NCI-H1694 (cell line): ENCODE results near the gene GABRB3.

ENCODE experiments used
- DNase-seq: peaks from one replicate; lab custom pipeline; 2025; lab: John Stamatoyannopoulos, UW

GABRB3 gene

GRCh38 chr15:26676115-26676514 is 96.8 kb downstream of the GABRB3 start:
- DNase-seq = no peak

DNA sequence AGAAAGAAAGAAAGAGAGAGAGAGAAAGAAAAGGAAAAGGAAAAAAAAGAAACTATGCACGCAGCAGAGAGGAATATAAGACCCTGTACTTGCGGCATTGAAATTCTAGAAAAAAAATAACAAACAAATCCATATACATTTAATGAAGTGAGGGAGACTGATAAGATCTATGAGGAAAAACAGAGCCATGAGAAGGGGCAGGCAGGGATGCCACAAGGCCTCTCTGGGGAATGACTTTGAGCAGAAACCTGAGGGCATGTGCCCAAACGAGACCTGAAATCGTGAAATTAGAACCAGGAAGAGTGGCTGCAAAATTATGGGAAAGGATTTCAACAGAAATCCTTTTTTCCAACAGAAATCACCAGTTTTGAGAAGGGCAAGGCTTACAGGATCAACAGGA is 98.4 kb downstream of the GABRB3 start:
- DNase-seq = no peak

GRCh38 chr15:26673445-26673844 is 99.4 kb downstream of the GABRB3 start:
- DNase-seq = no peak

GRCh38 chr15:26670116-26670515 is 102.8 kb downstream of the GABRB3 start:
- no peak for DNase-seq

DNA sequence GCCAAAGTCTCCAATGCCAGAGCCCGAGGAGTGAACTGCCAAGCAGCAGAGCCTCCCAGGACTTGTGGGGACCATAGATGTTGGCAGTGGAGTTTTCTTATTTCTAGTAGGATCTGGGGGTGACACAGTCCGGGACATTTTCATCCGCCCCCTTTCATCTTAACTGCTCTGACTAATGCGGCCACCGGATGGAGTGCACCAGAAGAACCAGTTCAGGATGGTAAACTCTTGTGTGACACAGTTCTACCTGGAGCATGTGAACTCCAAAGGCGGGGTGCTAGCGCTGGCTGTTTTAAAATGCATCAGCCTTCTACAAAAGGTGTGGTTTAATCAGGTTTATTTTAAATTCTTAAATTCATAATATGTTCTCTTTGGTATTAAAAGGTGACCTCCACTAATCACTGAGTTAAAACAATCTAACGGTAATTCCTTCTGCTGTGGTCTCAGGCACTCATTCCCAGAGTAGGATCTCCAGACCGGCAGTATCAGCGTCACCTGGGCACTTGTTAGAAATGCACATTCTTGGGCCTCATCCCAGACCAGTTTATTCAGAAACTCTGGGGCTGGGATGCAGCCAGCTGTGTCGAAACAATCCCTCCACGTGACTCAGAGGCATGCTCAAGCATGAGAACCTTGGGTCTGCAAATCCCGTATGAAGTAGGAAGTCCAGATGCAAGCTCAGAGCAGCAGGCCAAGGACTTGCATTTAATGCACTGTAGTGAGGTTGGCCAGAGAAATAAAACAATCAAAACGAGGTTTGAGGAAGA is 105.5 kb downstream of the GABRB3 start:
- DNase-seq = no peak

DNA sequence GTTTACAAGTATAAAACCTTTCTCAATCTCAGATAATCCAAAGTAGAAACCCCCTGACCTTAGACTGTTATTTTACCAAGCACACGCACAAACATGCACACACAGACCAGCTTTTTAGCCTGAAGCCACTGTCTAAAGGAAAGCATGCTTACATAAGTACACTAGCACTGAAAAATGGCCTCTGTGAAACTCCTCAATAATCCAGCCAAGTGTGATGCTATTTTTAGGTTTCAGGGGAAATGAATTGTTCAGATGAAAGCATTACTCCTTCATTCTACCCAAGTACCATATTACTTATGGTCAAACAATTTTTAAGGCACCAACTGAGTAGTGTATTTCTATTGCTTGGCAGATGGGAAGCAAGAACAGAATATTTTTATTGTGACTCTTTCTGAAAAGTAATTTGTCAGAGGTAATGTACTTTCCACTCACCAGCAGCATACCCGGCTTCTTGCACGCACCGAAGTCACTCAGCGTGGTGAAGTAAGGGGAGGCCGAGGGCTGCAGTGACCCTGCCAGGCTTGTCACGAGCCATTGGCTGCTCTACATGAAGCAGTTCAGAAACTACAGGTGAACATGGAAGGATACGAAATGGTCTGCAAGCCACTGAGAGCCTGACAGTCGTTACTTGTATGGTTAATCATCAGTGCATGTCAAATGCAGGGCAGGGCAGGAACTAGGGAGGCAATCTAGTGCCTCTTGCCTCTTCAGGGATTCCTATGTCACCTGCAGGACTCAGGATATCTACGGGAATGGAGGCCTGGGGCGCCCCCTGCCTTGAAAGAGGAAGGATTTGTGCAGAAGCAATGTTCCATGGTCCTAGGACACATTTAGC is 106.7 kb downstream of the GABRB3 start:
- DNase-seq = no peak

GRCh38 chr15:26662283-26662682 is 110.6 kb downstream of the GABRB3 start:
- no peak for DNase-seq

DNA sequence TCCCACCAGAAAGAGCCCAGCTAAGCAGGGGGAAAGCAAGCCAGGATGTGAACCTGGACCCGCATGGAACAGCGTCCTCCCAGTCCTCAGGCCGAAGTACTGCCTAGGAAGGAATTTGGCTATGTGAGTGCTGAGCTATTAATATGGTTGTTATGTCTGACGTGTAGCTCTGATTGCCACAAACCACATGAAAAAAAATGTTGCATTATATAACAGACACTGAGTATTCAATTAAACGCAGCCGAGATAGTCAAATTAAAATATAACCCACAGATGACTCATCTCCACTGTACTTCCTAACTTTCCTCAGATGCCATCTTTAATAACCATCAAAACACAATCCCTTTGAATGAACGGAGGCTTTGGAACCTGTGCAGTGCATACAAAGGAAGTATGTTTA is 111.1 kb downstream of the GABRB3 start:
- DNase-seq = no peak

DNA sequence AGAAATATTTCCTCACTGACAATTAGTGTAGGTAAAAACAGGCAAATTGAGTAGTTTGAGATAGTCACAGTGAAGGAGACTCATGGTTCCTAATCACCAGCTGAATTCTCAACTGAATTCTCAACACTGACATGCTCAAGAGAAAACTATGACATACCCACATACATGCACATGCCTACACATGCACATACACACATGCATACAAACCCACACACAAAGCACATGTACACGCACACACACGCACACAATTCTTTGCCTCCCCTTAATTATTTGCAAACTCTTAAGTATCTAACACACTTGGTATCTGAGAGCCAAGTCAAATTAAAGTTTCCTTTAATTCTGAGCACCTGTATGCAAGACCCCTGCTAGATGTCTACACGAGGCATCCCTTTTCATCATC is 111.8 kb downstream of the GABRB3 start:
- no peak for DNase-seq

GRCh38 chr15:26660241-26660640 is 112.6 kb downstream of the GABRB3 start:
- DNase-seq = peak; percentile 84

DNA sequence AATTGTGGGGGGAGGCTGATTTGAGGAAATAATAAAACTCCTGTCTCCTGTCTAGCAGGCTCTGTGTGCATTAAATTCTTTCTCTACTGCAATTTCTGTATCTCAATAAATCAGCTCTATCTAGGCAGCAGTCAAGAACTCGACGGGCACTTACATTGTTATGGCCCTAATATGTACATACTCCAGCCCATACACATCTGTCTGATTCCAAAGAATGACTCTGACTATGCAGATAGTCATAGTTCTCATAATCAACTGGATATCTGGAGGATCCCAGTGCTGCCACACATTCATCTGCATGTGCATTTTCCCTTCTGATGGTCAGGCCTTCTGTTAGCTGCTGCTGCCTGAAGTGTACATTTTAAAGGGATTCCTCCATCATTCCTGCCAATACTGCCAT is 114.6 kb downstream of the GABRB3 start:
- DNase-seq = no peak

DNA sequence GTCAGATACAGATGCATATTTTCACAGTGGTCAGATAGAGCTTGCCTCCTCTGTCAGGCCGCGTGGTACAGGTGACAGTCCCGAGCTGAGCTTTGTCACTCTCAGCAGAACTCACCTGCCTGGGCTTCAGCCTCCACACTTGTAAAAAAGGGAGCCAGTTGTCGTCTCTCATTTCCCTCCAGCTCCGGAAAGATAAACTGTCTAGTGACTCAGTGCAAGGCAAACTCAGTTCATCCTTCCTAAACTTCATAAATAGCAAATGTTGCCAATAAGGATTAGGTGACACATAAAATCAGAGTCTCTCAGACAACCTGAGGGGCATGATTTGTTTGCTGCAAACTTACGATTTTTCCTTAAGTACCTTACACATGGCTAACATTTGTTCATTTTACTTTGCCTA is 116.8 kb downstream of the GABRB3 start:
- DNase-seq = no peak

- no peak for DNase-seq
Observed at GRCh38 chr15:26651909-26652308, 121.0 kb downstream of the GABRB3 start.

DNA sequence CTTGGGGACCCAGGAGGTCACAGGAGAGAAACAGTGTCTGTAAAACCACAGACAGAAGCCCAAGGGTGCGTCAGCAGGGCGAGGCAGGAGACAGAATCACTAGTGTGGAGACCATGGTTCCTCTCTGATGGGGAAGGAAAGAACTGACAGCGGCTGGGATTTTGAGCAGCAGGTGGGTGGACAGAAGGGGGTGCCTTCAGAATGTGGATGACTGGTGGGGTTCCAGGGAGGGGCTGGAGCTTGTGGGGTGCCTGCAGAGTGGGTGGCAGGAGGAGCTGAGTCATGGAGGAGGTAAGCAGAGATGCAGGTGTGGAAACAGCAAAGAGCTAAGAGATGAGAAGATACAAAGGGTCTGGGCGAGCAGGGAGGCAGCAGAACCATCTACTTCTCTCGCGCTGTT is 124.2 kb downstream of the GABRB3 start:
- DNase-seq = no peak

- DNase-seq = no peak
Observed at GRCh38 chr15:26644948-26645347, 127.9 kb downstream of the GABRB3 start.

GRCh38 chr15:26641144-26641543 is 131.7 kb downstream of the GABRB3 start:
- DNase-seq = no peak

DNA sequence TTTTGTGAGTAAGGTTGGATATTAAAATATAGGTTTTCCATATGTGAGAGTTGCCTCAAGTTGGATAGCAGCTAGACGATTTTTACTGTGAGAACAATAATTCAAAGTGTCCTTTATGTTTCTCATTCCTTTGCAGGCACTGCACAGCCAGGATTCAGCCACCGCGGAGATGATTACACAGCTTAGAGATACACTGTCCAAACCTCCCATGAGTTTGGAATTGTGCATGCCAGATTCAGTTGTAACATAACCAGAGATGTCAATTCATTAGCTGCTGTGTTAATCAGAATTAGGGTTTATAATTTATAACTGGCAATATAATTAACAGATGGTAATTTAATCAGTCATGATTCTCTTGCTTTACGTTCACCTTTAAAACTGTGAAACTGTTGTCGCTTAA is 132.3 kb downstream of the GABRB3 start:
- no peak for DNase-seq

- no peak for DNase-seq
Observed at GRCh38 chr15:26639966-26640365, 132.9 kb downstream of the GABRB3 start.

DNA sequence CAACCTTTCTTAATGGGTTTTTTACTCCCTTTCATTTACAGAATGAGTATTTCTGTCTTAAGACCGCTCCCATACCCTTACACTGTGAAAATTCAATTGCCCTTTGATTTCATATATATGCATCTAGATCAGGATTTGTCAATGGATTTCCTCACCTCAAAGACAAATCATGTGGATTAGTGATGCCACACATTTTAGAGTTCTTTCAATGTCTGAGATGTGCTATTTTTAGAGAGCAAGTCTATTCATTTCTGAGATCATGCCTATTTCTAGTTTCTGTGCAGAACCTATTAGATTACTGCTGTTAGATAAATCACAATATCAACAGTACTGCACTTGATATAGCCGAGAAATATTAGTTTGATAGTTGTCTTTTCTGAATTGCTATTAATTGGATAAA is 137.3 kb downstream of the GABRB3 start:
- DNase-seq = no peak

GRCh38 chr15:26635105-26635504 is 137.8 kb downstream of the GABRB3 start:
- no peak for DNase-seq

GRCh38 chr15:26634319-26634718 is 138.5 kb downstream of the GABRB3 start:
- no peak for DNase-seq

GRCh38 chr15:26632500-26632899 is 140.4 kb downstream of the GABRB3 start:
- DNase-seq = no peak

DNA sequence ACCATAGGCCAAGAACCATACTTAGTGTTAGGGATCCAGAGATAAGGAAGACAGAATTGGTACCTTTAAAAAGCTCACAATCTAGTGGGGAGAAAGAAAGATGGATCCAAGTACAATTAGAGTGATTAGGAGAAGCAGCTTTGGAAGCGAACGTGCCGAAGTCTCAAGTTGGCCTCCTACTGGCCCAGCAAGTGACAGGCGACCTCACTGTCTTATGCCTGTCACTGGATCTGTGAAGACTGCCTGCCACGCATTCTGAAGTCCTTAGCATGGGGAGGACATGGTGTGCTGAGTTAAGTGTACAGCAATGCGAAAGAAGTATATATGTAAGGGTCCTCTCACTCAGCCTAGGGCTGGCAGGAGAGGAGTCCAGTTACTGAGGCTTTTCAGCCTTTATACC is 141.0 kb downstream of the GABRB3 start:
- no peak for DNase-seq
